NCI-H2081 (cell line): ENCODE results near the gene MAP1LC3B.
A peak's percentile ranks its signal among the peaks of the same experiment; 100 is the strongest.

ENCODE experiments used
- DNase-seq, 2 experiments: peaks; one replicate each; lab custom pipeline; 2025; lab: John Stamatoyannopoulos, UW

Gene MAP1LC3B

GRCh38 chr16:87409781-87410180 is 17.6 kb downstream of the MAP1LC3B start:
- no peak for DNase-seq

GRCh38 chr16:87410530-87410929 is 18.4 kb downstream of the MAP1LC3B start:
- no peak for DNase-seq

- no peak for DNase-seq
These were observed 18.8 kb downstream of the MAP1LC3B start for GRCh38 chr16:87410968-87411367.

GRCh38 chr16:87411375-87412271 is 19.5 kb downstream of the MAP1LC3B start:
- DNase-seq, result peak in 1 of 2 experiments; percentile 21

DNA sequence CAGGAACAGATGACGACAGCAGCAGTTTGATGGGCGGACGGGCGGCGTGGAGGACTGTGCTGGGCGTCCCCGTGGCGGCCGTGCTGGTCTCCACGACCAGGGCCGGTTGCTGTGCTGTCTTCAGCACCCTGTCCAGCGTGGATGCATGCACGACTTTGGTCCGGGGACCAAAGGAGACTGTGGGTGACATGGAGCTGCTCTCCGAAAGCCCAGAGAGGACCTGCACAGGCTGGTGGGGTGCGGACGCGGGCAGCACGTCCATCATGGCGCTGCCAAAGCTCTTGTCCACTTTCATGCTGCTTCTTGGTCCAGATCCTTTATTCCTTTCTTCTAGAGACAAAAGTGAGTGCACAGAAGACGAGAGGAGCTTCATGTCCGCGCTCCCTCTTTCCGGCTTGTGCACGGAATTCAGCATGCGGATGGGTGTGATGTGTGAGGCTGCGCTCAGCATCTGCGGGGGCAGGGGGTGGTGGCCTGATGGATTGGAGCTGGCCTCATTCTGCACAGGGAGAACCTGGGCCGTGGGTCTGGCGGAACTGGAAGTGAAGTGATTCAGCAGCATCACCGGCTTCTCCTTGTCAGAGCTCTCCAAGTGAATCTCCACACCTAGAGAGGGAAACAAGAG is 20.3 kb downstream of the MAP1LC3B start:
- no peak for DNase-seq

DNA sequence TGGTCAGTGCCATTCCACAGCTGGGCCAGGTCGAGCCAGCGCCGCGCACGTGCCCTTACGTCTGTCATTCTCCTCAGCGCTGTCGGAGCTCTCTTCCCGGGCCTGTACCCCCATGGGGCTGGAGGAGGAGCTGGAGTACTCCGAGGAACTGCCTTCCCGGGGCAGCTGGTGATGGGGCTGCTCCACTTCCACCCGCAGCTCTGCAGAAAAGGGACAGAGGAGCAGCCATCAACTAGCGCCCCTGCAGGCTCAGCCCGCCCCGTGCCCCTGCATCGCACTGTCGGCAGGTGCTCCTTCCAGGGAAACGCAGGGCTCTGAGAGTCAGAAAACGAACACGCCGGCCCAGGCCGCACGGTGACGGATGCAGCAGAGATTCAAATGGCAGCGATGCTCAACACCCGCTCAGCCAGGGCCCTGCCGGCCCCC is 20.9 kb downstream of the MAP1LC3B start:
- DNase-seq, result no peak

DNA sequence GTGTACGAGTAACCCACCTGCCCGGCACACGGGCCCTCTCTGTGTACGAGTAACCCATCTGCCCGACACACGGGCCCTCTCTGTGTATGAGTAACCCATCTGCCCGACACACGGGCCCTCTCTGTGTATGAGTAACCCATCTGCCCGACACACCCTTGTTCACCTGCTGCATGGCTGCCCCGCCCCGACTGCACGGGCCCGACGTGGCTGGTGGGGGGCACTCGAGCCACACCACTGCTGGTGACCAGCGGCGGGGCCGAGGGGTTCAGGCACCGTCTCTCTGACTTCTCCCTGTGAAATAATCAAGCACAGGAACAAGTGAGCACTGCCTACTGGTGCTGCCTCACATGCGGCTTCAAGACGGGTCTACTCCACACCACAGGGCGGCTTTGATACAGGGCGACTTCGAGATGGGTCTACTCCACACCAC is 22.1 kb downstream of the MAP1LC3B start:
- no peak for DNase-seq

GRCh38 chr16:87415441-87415840 is 23.3 kb downstream of the MAP1LC3B start:
- no peak for DNase-seq

GRCh38 chr16:87416826-87417527 is 24.8 kb downstream of the MAP1LC3B start:
- DNase-seq, result no peak

DNA sequence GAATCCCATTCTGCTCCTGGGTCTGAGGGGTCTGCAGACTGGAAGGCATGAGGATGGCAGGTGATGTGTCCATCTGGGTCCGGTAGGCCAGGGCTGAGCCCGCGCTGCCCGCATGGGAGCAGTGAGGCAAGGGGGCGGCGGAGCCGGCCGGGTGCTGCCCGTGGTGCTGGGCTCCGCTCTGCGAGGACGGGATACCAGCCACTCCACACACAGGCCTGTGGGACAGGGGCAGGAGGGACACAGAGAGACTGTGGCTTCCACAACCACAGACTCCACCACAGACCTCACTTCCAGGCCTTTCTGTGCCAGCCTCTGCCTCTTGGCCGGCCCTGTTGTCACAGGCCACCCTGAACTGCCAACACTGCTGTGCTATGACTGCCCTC is 25.4 kb downstream of the MAP1LC3B start:
- no peak for DNase-seq

DNA sequence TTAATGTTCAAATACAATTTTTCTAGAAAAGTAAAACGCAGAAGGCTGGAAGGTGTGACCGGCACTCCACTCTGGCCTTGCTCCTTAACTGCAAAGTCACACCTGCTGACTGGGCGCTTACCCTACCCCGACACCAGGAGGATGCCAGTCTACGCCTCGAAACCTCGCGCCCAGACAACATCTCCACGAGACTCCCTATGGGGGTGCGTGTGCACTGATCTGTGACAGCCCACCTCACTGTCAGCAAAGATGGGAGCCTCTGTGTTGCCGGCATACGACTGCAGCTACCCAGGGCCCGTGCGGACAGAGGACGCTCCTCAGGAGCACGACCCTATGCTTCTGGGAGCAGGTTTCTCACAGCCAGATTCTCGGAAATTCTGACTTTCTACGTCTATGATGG is 26.1 kb downstream of the MAP1LC3B start:
- no peak for DNase-seq

DNA sequence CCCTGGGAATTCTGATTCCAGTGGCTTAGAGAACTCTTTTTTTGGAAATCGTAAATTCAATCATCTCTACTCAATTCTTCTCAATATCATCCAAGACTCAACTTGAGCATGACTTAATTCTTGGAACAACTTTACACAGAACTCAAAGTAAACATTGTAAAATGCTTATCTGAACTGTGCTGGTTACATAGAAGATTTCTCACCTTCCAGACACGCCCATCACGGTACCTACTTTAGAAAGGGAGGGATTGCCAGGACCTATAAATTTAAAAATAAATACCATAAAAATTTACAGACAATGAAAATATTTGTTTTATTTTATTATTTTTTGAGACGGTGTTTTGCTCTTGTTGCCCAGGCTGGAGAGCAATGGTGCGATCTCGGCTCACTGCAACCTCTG is 26.5 kb downstream of the MAP1LC3B start:
- DNase-seq, result no peak

DNA sequence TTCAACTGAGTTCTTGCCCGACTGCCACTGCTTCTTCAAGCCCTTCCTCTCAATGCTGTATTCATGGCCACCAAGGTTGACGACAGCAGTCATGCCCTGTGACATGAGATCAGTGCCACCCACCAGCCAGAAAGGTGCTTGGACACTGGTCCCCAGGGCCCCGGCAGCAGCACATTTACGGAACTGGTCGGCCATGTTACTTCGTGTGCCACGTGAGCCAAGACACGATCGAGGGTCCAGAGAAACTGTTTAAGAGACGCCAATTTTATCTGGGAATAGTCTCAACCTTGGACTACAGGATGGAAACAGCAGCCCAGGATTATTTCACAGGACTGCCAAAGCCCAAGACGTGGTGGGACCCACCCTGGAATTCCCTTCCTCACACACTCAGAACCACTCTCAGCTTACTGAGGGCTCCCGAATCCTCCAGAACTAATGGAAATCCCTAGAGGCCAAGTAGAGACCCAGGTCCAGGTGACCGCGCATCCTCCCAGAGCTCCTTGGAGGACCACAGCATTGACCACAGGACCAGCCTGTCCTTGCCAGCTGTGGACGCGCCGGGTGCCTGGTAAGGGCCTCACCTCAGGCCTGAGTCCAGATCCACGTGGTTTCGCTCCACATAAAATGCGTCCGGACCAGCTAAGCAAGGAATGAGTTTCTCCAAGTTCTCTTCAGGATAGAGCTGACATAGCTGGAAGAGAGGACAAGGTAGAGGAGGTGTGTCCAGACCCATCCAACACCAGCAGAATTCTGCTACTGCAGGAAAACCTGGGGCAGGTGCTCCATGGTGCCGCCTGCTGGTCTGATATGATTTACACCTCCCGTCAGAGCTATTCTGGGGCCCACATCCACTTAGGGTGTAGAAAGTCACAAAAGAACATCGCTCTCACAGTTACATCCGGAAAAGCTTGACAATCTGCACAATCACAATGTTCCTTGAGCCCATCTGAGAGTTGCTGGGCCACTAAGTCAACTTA is 28.2 kb downstream of the MAP1LC3B start:
- no peak for DNase-seq

- DNase-seq, result no peak
These were observed 29.1 kb downstream of the MAP1LC3B start for GRCh38 chr16:87421003-87421912.

DNA sequence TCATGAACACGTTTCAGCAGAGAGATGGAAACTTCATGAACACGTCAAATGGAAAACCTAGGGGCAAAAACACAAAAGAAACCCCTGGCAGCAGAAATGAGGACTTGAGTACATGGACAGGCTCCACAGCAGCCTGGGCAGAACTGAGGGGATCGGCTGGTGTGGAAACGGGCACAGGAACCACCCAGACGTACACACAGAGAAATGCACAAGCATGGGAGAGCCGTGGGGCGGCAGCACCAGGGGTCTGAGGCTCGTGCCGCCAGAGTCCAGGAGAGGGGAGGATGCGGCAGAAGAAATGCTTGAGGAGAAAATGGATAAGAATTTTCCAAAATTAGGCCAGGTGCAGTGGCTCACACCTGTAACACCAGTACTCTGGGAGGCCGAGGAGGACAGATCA is 30.0 kb downstream of the MAP1LC3B start:
- DNase-seq, result no peak

DNA sequence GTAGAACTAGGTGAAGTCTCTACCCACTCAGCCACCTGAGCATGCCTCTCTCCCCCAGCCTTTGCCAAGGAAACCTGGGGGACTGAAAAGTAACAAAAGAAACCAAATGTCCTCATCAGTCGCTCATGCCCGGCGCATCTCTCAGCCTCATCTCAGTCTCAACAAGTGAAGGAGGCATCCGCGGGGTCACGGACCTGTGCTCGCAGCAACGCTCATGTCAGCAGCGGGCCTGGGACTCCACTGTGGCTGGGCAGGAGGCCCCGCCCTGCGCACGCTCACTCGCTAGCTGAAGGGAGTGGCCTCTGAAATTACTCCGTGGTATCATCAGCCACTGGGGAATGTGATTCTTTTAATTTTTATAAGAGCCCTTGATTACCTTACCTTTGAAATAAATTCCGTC is 31.3 kb downstream of the MAP1LC3B start:
- DNase-seq, result no peak

GRCh38 chr16:87424266-87424665 is 32.1 kb downstream of the MAP1LC3B start:
- DNase-seq, result no peak

DNA sequence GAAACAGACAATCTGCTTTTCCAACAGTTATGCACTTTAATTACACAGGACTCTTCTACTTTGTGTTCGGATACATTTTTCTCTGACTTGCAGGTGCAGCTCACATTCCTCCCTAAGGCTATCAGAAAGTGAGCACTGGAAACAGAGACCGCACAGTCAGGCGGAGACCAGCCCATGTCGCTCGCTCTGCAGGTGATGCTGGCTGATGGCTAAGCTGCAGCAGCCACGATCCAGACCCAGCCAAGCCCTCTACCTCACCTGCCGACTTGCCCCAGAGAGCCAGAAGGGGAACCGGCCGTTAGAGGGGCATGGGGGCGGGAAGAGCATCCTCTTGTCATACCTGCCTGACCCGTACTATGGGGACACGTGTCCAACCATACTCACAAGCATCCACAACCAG is 33.8 kb downstream of the MAP1LC3B start:
- DNase-seq, result no peak

DNA sequence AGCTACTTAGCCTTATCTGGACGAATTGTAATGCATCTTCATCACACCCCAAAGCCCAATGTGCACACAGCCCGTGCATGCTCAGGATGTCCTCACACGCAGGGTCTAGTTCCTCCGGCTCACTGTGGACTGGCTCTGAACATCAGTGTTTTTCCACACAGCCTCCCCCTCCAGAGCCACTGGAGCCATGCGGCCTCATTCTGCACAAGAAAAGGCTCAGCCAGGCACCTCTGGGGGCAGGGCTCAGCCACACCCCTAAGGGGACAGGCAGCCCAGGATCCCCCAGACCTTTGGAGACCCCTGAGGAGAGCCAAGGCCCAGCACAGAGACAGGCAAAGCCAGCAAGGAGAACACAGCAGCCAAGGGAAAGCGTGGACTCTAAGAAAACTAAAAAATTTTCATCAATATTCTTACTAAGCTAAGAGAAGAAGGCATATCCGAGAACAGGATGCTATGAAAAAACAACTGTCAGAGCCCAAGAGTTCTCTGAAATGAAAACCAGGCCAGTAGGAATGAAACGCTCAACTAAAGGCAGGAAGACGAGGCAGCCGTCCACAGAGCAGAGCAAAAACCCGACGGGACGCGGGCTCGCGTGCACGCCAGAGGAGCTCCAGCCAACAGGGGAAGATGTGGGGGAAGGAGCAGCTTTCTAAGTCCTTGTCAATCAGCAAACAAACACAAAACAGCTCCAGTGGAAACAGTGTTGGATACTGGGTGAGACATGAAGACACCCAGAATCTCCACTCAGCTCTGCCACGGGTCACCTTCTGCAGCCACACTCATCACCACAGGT is 34.5 kb downstream of the MAP1LC3B start:
- no peak for DNase-seq

GRCh38 chr16:87431926-87432325 is 39.8 kb downstream of the MAP1LC3B start:
- DNase-seq, result no peak
